Progenitor cell of endocrine pancreas (in vitro differentiated cells): ENCODE data around the gene PAQR5. TPM values are rescaled to one million over a fixed set of nuclear protein-coding genes. Genes with fewer than 3 reads are reported as not detected.
A peak's percentile ranks its signal among the peaks of the same experiment; 100 is the strongest.

Experiments
- DNase-seq: peaks from one replicate; pipeline ENCODE4 v3.0.0; 2021; ENCODE audit warnings: low spot score; ENCODE audit not compliant: unreplicated experiment
- H3K27ac Mint-ChIP-seq: 2 replicates; pipeline ENCODE4 v1.8.0; 2021; ENCODE audit warnings: mild to moderate bottlenecking, moderate library complexity, mixed read lengths
- H3K27me3 Mint-ChIP-seq: 2 replicates; pipeline ENCODE4 v1.8.0; 2021; ENCODE audit warnings: mixed read lengths
- H3K36me3 Mint-ChIP-seq: 2 replicates; pipeline ENCODE4 v1.8.0; 2022; ENCODE audit warnings: mixed read lengths; ENCODE audit not compliant: insufficient read depth
- H3K4me1 Mint-ChIP-seq: 2 replicates; pipeline ENCODE4 v1.8.0; 2021; ENCODE audit warnings: low read depth, mixed read lengths
- H3K4me3 Mint-ChIP-seq: 2 replicates; pipeline ENCODE4 v1.8.0; 2021; ENCODE audit warnings: low read depth, mild to moderate bottlenecking, moderate library complexity, mixed read lengths
- H3K9me3 Mint-ChIP-seq: 2 replicates; pipeline ENCODE4 v1.8.0; 2021; ENCODE audit warnings: low read depth, mixed read lengths
- total RNA-seq: library from RNA; stranded (reverse); gene quantifications from 2 replicates; pipeline ENCODE4 v1.2.1, GENCODE V29; 2021
- TF ChIP-seq, protein P1 (sequence below): fragments of 200-600 bp; sonication (generic); IDR thresholded peaks from one replicate; pipeline ENCODE4 v1.5.0; 2021; ENCODE audit warnings: antibody characterized with exemption, mild to moderate bottlenecking; ENCODE audit not compliant: unreplicated experiment

Gene PAQR5
- total RNA-seq, 1 donor from 2014 or later: 14.6 TPM

DNA sequence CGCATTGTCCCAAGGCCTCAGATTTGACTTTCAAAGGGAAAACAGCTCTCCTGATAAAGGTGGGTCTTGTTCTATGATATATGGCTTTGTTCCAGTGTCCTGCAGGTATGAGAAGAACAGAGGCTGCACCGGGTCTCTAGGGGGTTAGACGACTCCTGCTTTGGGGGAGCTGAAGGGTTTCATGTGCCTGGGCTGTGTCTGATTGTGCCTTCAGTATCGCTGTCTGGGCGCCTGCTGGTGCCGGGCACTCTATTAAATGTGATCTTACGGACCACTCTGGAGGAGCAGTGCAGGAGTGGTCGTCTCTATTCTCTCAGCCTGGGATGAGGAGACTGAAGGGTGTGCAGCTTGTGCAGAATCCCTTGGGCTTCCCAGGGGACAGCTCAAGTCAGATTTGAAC is 16.0 kb downstream of the PAQR5 start:
- Mint-ChIP-seq H3K27me3 (no peaks in the 10 kb centered on the region), H3K4me1 (peaks cover 32% of the 10 kb centered on the region), H3K9me3 (no peaks in the 10 kb centered on the region), H3K4me3 (no peak overlapping the region), H3K36me3 (no peaks in the 10 kb centered on the region), H3K27ac (no peak overlapping the region)
- TF ChIP-seq, protein P1, sequence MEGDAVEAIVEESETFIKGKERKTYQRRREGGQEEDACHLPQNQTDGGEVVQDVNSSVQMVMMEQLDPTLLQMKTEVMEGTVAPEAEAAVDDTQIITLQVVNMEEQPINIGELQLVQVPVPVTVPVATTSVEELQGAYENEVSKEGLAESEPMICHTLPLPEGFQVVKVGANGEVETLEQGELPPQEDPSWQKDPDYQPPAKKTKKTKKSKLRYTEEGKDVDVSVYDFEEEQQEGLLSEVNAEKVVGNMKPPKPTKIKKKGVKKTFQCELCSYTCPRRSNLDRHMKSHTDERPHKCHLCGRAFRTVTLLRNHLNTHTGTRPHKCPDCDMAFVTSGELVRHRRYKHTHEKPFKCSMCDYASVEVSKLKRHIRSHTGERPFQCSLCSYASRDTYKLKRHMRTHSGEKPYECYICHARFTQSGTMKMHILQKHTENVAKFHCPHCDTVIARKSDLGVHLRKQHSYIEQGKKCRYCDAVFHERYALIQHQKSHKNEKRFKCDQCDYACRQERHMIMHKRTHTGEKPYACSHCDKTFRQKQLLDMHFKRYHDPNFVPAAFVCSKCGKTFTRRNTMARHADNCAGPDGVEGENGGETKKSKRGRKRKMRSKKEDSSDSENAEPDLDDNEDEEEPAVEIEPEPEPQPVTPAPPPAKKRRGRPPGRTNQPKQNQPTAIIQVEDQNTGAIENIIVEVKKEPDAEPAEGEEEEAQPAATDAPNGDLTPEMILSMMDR: no peak
- DNase-seq: no peak

DNA sequence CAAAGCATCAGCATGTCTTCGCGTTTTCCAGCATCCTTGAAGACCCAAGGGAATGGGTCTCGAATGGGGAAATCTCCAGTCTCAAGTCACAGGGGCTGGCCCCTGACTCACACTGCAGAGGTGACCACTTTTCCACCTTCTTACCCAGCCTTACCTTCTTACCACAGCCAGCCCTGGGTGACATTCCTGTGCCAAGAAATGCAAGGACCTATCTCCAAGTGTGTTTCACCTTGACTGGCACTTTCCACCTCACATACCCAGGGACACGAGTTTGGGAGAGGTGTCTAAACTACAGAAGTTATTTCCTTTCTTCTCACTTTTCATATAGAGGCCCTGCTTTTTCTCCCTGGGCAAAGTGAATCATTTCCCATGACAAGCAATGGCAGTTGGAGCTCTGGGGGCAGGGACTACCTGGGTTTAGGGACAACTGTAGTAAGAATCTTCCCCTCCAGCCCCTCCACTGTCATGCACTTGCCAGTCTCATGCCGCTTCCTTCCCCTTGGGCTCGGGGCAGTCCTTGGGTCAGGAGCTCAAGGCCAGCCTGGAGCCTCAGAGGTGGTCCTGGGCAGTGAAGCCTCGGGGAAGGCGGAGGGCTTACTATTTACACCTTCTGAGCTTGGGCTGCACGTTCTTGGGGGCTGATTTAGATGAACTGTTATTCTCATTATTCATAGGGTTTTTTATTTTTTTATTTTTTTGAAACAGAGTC is 16.8 kb downstream of the PAQR5 start:
- Mint-ChIP-seq H3K36me3 (no peaks in the 10 kb centered on the region), H3K4me3 (no peak overlapping the region), H3K9me3 (no peaks in the 10 kb centered on the region), H3K27me3 (no peaks in the 10 kb centered on the region), H3K4me1 (peaks cover 32% of the 10 kb centered on the region), H3K27ac (no peak overlapping the region)
- TF ChIP-seq, protein P1: no peak
- no peak for DNase-seq

DNA sequence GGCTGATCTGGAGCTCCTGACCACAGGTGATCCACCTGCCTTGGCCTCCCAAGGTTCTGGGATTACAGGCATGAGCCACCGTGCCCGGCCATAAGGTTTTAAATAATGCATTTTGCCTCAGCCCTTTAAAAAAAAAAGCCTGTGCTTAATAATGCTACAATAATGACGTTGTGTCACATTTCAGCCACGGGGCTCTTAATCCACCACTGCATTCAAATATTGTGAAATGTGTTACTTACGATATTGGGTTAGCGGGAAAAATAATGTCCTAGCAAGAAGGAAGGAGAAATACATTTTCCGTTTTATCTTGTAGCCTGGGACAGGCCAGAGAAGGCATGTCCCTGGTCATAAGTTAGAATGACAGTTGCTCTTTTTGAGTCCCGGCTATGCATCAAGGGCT is 17.6 kb downstream of the PAQR5 start:
- no peak overlapping the region for H3K4me3 Mint-ChIP-seq
- TF ChIP-seq, protein P1: no peak
- no peak for DNase-seq

DNA sequence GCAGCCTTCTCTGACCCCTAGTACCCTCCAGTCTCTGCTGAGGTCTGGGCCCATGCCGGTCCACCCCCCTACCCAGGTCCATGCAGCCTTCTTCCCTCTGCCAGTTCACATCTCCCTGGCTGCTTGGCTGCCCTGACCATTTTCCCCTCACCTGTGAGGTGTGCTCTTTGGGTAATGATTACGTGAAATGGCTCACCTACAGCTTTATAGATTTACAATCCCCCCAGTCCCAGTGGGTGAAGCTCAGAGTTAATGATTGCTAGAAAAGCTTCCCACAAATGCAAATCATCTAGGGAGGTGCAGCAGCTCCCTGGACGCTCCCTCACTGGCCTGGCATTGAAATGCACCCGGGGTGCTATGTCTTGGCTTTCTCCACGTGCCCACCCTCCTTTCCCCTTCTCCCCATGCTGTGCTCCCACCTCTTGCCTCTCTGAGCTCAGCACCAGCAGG is 18.7 kb downstream of the PAQR5 start:
- H3K9me3 Mint-ChIP-seq: no peaks in the 10 kb centered on the region
- no peaks in the 10 kb centered on the region for H3K36me3 Mint-ChIP-seq
- H3K4me1 Mint-ChIP-seq: peaks cover 25% of the 10 kb centered on the region
- peak overlapping the region; percentile 55 for H3K27ac Mint-ChIP-seq
- TF ChIP-seq, protein P1: no peak
- no peak for DNase-seq
- H3K27me3 Mint-ChIP-seq: no peaks in the 10 kb centered on the region
- H3K4me3 Mint-ChIP-seq: peak overlapping the region; percentile 39

More for the DNA sequence above, 17.6 kb downstream of the PAQR5 start:
- H3K27me3 Mint-ChIP-seq: no peaks in the 10 kb centered on the region
- H3K36me3 Mint-ChIP-seq: no peaks in the 10 kb centered on the region
- no peaks in the 10 kb centered on the region for H3K9me3 Mint-ChIP-seq
- H3K27ac Mint-ChIP-seq: no peak overlapping the region
- peaks cover 30% of the 10 kb centered on the region for H3K4me1 Mint-ChIP-seq

DNA sequence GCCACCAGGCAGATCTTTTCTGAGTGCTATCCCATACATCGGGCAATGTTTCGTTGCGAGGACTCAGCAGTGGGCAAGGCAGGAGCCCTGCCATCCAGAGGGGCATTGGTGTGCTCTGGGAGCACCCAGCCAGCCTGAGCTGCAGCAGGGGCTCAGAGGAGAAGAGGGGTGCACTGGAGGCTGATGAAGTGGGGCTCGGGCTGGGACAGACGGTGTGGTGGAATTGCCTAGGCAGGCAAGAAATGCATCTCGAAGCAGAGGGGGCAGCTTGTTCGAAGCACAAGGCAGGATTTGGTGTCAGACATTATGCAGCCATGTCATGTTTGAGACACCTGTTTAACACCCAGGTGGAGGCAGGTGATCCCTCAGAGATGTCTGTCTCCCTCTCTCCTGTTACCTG is 19.3 kb downstream of the PAQR5 start:
- H3K36me3 Mint-ChIP-seq: no peaks in the 10 kb centered on the region
- peak overlapping the region; percentile 39 for H3K4me3 Mint-ChIP-seq
- no peaks in the 10 kb centered on the region for H3K27me3 Mint-ChIP-seq
- TF ChIP-seq, protein P1: no peak
- no peaks in the 10 kb centered on the region for H3K9me3 Mint-ChIP-seq
- H3K4me1 Mint-ChIP-seq: peaks cover 25% of the 10 kb centered on the region
- DNase-seq: no peak
- no peak overlapping the region for H3K27ac Mint-ChIP-seq
